ENCODE measurements around the gene TTL. TPM values are rescaled to one million over a fixed set of nuclear protein-coding genes. Genes with fewer than 3 reads are reported as not detected.

The TTL gene
- total RNA-seq, 1 donor from 2014 or later: 67.9 TPM

DNA sequence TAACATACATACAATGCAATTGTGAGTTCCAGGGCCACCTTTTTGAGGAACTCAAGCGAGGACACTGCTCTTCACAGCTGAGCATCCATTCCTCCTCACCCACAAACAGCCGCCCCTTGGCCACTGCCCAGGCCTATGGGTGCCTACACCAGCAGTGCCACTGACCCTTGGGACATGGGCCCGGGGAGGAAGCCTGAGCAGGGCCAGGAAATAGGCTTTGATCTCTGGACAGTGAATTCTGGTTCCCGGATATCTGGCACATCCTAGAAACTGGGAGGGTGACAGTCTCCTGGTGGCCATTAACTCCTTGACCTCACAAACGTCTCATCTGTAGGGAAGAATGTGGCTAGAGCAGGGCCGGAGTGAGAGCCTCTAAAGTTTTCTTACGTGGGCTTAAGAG, 5.5 kb upstream of the TTL start:
- Mint-ChIP-seq H3K36me3 (ENCODE audit: low read depth) (no peaks in the 10 kb centered on the region), H3K4me3 (ENCODE audit: unreplicated experiment) (no peak overlapping the region), H3K9me3 (ENCODE audit: low read depth) (no peaks in the 10 kb centered on the region), H3K4me1 (ENCODE audit: low read depth) (peaks cover 14% of the 10 kb centered on the region), H3K27me3 (ENCODE audit: low read depth) (no peaks in the 10 kb centered on the region), H3K27ac (ENCODE audit: unreplicated experiment) (no peak overlapping the region)
- DNase-seq (ENCODE audit: low spot score): no peak
- TF ChIP-seq, protein P1, sequence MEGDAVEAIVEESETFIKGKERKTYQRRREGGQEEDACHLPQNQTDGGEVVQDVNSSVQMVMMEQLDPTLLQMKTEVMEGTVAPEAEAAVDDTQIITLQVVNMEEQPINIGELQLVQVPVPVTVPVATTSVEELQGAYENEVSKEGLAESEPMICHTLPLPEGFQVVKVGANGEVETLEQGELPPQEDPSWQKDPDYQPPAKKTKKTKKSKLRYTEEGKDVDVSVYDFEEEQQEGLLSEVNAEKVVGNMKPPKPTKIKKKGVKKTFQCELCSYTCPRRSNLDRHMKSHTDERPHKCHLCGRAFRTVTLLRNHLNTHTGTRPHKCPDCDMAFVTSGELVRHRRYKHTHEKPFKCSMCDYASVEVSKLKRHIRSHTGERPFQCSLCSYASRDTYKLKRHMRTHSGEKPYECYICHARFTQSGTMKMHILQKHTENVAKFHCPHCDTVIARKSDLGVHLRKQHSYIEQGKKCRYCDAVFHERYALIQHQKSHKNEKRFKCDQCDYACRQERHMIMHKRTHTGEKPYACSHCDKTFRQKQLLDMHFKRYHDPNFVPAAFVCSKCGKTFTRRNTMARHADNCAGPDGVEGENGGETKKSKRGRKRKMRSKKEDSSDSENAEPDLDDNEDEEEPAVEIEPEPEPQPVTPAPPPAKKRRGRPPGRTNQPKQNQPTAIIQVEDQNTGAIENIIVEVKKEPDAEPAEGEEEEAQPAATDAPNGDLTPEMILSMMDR (IDR thresholded peaks at IDR 0.05): no peak

DNA sequence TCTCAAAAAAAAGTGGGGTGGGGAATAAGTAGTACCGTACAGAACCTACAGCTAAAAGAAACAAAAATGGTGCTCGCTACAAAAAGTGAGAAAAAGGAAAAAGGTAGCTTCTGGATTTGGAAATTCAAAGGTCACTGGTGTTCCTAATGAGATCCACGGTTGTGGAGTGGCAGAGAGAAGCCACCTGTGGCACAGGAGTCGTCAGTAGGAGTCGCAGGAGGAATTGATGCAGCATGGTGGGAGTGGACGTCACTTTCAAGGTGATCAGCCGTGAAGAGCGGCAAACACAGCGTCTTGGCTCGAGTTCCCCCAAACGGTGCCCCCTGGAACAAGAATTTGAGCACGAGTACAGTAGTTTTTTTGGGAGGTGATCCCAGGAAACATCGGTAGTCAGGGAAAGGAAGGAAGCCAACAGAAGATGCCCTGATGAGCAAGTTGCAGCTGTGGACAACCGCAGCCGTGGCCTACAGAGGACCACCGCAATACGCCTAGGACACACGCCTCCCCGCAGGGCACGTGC, 1.4 kb upstream of the TTL start:
- TF ChIP-seq, protein P1 (IDR thresholded peaks at IDR 0.05): no peak
- Mint-ChIP-seq H3K36me3 (ENCODE audit: low read depth) (peaks cover 1% of the 10 kb centered on the region), H3K27ac (ENCODE audit: unreplicated experiment) (no peak overlapping the region), H3K27me3 (ENCODE audit: low read depth) (no peaks in the 10 kb centered on the region), H3K4me1 (ENCODE audit: low read depth) (peaks cover 31% of the 10 kb centered on the region), H3K4me3 (ENCODE audit: unreplicated experiment) (peak overlapping the region; percentile 84), H3K9me3 (ENCODE audit: low read depth) (no peaks in the 10 kb centered on the region)
- DNase-seq (ENCODE audit: low spot score): no peak

DNA sequence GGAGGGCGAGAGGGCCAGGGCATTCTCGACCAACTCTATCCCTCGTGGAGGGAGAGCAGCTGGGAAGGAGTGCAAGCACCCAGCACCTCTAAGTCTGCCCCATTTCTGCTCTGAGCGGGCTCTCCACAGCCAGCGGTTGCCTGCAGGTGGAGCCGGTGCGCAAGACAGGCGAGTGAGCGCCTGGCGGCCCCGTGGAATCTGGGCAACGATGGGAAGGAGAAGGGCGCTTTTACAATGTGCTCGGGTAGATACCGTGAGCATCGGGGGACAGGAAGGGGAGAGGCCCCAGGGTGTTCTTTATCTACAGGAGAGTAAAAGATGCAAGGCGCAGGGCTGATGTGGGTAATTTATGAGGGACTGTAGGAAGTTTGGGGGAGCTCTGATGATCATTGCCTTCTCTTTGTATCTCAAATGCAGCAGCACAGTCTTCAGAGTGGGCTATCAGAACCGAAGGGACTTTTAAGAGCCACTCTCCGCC, 867 bp upstream of the TTL start:
- TF ChIP-seq, protein P1 (IDR thresholded peaks at IDR 0.05): peak; percentile 86
- DNase-seq (ENCODE audit: low spot score): peak; percentile 95
- Mint-ChIP-seq H3K9me3 (ENCODE audit: low read depth) (no peaks in the 10 kb centered on the region), H3K27me3 (ENCODE audit: low read depth) (no peaks in the 10 kb centered on the region), H3K4me1 (ENCODE audit: low read depth) (peaks cover 31% of the 10 kb centered on the region), H3K36me3 (ENCODE audit: low read depth) (peaks cover 2% of the 10 kb centered on the region), H3K27ac (ENCODE audit: unreplicated experiment) (peak overlapping the region; percentile 92), H3K4me3 (ENCODE audit: unreplicated experiment) (peak overlapping the region; percentile 84)

DNA sequence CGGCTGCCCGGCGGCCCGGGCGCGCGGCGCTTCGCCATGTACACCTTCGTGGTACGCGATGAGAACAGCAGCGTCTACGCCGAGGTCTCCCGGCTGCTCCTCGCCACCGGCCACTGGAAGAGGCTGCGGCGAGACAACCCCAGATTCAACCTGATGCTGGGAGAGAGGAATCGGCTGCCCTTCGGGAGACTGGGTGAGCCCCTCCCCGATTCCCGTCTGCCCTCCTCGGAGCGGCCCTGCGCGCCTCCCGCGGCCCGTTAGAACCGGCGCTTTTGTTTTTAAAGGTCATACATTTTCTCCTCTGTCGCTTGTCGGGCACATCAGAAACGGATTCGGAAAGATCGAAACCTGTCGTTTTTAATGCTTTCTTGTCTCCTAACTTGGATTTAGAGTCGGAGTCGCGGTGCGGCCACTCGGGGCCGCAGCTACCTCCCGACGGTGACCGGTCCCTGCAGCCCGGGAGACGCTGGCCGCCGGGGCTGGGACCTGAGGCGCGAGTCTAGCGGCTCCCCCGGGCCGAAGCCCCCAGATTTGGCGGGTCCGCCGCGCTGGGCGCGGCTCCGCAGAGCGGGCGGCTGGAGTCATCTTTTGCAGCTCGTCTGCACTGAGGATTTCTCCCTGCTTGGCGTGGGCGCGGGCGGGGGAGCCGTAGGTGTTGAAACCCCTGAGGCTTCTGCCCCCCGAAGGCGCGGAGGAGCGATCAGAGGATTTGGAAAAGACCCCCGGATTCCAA, 519 bp downstream of the TTL start:
- Mint-ChIP-seq H3K4me3 (ENCODE audit: unreplicated experiment) (peak overlapping the region; percentile 95), H3K27me3 (ENCODE audit: low read depth) (no peaks in the 10 kb centered on the region), H3K27ac (ENCODE audit: unreplicated experiment) (peak overlapping the region; percentile 87), H3K36me3 (ENCODE audit: low read depth) (peaks cover 3% of the 10 kb centered on the region), H3K9me3 (ENCODE audit: low read depth) (no peaks in the 10 kb centered on the region), H3K4me1 (ENCODE audit: low read depth) (peaks cover 35% of the 10 kb centered on the region)
- DNase-seq (ENCODE audit: low spot score): no peak
- TF ChIP-seq, protein P1 (IDR thresholded peaks at IDR 0.05): peak; percentile 27

DNA sequence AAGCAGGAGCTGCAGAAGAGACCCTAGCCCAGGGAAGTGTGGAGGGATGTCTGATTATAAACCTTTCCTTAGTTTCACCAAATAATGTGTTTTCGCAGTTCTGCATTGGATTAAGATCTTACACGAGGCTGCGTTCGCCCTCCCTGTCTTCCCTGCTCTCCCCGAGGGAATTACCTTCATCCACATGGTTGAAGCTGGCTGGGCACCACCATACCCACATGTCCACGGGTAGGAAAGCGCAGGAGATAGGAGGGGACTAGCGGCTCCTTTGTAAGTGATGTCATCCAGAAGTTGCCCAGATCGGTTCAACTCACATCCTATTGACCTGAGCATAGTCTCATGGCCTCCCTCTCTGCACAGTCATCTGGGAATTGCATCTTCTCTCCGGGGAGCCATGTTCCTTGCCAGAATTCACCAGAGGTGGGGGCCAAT, 1.1 kb downstream of the TTL start:
- Mint-ChIP-seq H3K27me3 (ENCODE audit: low read depth) (no peaks in the 10 kb centered on the region), H3K4me1 (ENCODE audit: low read depth) (peaks cover 35% of the 10 kb centered on the region), H3K4me3 (ENCODE audit: unreplicated experiment) (peak overlapping the region; percentile 95), H3K9me3 (ENCODE audit: low read depth) (no peaks in the 10 kb centered on the region), H3K36me3 (ENCODE audit: low read depth) (peaks cover 3% of the 10 kb centered on the region), H3K27ac (ENCODE audit: unreplicated experiment) (peak overlapping the region; percentile 87)
- DNase-seq (ENCODE audit: low spot score): no peak
- TF ChIP-seq, protein P1 (IDR thresholded peaks at IDR 0.05): no peak

Data from chondrocyte (in vitro differentiated cells).